Mesenteric fat pad (tissue), 1 donor: ENCODE data around the gene UBAC1. TPM values are rescaled to one million over a fixed set of nuclear protein-coding genes. Genes with fewer than 3 reads are reported as not detected.
"Not testable (repeated sequence)": the region's sequence is repeated elsewhere in the genome, so short reads cannot be mapped to it uniquely, and the experiment has no call there.

ENCODE experiments used
- DNase-seq: peaks from one replicate; pipeline ENCODE4 v3.0.0-alpha.2; 2020; ENCODE audit warnings: low spot score
- total RNA-seq: library from RNA; stranded (reverse); fragmentation: NEBNext Ultra II Directional; extraction: Animal tissue kit (Norgen Biotek cat#: 25700); gene quantifications from one replicate; pipeline ENCODE4 v1.2.1, GENCODE V29; 2021
- donor health status: DM: yes; HTN: yes; CAD: no.

Gene UBAC1
- total RNA-seq, 1 donor from 2014 or later = 36.3 TPM

DNA sequence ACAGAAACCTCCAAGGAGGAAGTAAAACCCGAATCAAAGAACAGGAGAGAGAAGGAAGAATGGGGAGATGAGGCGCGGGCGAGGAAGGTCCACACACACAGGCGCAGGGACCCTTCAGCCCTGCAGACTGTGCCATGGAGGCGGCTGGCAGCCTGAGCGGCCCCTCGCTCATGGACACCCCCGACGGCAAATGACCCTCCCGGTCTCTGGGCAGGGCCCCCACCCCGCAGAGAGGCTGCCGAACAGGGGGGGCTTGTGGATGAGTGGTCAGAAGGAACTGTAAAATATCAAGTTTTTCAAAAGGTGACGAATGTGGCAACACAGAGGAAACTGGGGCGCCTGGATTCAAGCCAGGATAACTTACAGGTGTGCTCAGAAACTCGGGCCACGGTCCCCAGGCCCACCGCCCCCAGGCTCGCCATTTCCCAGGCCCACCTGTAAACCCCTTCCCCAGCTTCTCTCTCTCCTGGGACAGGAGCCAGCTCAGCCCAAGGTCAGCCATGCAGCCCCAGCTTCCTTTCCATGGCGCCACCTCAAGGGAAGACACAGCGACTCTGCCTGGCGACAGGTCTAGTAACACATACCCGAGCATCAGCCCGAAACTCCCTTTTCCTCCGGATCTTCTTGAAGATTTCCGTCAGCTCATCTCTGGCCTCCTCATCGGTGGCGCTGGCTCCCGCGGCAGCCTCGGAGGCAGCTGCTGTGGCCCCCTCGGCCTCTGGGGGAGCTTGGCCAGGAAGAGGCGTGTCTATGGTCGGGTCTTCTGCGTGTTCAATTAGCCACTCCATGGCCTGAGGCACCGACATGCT lies 16.5 kb downstream of the UBAC1 start:
- DNase-seq = no peak

GRCh38 chr9:135943604-135944003 lies 17.6 kb downstream of the UBAC1 start:
- not testable (repeated sequence) for DNase-seq

DNA sequence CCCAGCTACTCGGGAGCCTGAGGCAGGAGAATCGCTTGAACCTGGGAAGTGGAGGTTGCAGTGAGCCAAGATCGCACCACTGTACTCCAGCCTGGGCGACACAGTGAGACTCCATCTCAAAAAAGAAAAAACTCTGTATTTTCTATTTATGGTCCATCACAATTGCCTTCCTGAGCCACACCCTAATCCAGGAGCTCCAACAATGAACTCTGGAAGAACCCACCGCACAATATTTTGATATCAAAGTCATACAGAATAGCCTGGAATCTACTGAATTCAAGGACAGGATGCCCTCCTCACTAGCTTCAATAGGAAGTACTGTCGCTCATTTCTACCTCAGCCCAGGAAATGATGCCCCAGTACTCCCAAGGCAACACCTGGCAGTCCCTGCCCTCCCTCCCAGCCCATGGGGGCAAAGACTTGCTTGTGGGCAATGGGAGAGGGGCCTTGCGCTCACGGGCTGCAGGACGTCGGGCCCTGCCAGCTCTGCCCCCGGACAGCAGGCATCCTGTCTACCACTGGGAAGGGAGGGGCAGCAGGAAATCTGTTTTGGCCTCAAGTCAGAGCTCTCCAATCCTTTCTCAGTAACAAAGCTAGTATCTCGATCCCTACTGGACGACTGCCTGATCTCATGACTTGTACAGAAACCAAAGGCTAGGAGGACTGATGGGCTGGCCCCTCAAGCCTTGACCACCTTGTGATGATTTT lies 19.7 kb downstream of the UBAC1 start:
- DNase-seq = no peak

- DNase-seq = no peak
Observed at GRCh38 chr9:135939351-135940265, 21.6 kb downstream of the UBAC1 start.

DNA sequence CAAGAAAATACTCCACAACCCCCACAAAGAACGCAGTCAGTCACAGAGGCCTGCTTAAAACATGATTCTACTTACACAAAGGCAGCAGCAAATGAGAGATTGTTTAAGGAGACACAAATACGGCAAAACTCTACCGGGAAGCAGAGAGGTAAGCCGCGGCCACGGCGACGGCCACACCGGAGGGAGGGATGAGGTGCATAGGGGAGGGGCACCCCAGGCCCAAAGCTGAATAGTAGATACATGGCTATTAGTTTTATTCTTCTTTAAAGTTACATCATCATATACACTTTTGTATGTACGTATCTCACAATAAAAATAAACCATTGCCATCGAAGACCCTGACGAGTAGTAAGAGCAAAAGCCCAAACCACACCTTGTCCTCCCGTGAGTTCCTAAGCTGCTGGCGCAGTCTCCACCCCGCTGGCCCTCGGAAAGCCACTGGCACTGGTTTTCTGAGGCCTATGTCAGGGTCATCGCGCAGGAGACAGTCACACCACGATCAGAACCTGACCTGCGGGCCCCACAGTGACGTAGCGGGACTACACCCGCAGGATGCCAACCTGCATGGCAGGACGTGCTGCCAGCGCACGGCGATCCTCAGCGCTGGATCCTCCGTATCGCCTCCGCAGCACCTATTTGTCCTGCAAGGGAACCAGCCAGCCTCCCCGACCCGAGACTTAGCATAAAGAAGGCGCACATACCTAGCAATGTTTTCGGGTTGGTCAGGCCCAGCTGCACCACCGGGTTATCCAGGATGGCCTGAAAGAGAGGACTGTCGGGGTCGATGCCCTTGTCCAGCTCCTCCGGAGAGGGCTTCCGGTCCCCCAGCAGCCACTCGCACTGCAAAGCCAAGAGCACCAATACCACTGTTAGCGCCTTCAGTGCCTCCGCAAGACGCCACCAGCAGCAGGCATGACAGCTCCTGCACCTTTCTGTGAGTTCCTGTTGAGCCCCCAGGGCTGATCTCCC lies 23.4 kb downstream of the UBAC1 start:
- DNase-seq = no peak

DNA sequence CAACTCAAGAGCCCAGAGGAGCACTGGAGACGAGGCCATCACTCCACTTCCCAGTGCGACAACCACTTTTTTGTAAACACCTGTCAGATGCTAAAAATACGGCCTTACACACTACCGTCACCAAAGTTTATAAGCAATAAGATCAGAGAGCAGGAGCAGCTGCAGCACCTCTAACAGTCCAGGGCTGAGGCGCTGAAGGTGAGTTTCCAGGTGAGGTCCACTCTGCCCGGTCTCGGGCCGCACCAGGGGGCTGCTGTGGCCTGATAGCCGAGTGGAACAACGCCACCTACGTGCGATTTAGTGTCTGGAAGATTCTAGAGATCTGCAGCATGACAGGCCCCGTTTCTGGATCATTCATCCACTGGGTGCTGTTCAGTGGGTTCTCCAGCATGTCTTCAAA lies 28.1 kb downstream of the UBAC1 start:
- DNase-seq = no peak

DNA sequence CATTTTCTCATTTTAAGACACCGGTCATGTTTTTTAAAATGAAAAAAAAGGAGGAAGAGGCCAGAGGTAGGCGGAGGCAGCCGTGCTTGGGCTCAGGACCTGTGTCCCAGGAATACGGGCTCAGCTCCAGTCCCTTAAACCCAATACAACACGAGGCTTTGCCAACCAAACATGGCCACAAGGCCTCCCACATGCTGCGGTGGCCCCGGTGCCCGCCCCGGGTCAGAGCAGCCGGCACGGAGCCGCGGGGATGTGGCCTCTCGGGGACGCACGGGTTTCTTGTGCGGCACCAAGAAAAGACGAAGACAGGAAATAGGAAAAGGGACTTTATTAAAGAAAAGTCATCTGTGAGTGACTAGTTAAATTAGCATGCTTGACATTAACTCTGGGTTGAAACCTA lies 28.5 kb downstream of the UBAC1 start:
- no peak for DNase-seq

DNA sequence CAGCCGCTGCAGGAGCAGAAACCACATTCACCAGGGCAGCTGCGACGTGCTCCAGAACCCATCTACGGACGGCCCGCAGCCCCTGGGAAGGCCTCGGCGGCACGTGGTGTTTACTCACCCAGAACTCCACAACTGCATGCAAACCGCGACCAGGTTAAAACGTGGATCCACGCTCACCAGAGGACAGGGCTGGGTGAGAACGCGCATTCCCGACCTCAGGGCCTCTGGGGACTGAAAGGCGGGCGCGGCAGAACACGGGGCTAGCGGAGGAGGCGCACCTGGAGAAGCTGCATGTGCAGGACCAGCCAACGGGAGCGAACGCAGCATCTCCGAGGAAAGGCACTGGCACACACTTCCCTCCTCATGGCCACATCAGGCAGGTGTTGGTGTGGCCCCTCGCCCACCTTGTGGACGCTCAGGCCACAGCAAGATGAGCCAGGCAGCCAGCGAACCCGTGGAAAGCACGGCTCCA lies 29.8 kb downstream of the UBAC1 start:
- DNase-seq = no peak

DNA sequence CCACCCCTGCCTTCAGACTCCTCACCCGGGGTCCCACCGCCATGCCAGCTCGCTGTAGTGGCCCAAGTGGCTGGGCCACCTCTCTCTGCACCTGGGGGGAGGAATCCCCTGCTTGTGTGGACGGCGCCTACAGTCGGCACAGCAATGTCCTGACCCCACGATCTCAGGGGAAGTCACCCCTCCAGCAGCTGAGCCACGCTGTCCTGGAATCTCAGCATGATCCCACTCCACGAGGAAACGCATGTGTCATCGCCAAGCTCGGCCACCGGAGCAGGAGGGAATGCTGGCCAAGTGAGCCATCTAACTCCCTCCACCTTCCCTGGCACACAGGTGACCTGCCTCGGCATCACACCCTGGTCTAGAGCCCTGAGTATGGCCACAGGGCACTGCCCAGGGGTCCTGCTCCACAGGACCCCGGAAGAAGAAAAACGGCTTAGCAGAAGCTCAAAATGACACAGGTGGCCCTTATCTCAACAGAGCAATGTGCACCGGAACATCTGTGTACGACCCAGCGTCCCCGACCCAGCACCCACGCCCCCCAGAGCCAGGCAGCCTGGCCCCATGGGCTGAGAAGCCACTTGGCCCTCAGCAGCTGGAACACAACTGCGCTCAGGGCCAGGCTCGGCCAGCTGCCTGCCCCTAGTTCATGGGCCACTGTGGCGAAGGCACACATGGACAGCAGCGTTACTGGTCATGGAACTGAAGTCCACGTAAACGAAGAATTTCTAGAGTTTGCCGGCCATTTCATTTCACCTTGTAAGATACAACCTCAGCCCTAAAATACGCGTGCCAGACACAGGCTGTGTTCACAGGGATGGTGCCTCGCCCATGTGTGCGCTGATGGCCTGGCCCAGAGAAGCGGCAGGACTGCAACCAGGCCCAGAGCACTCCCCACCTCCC lies 30.5 kb downstream of the UBAC1 start:
- no peak for DNase-seq

DNA sequence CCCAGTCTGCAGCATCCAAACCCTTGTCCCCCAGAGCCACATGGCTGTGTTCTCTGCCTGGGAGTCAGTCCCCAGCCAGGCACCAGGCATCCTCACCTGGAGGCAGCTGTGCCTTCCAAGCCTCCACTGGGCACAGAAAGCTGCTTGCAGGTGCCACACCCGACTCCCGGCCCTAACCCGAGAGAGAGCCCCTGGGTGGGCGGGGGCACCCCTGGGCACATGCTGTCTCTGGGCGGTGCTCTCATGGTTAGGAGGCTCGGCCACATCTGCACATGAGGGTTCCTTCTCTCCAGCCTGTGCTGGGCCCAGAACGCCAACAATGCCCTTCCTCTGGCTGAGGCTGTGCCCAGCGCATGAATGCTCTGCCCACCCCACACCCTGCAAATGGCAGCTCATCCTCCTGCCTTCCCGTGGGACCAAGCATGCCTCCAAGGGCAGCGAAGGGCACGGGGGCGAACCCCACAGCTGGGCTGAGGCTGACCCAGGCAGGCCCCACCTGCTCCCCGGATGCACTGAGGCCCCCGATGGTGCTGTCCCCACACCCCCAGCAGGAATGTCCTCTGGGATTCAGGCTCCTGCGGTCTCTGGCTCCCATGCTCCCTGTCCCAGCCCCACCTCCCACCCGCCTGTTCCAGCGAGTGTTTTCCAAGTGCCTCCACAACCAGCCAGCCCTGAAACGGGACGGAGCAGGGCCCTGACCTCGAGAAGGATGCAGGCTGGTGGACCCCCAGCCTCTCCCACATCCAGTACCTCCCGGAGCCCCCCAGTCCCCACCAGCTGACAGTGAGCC lies 31.3 kb downstream of the UBAC1 start:
- no peak for DNase-seq

DNA sequence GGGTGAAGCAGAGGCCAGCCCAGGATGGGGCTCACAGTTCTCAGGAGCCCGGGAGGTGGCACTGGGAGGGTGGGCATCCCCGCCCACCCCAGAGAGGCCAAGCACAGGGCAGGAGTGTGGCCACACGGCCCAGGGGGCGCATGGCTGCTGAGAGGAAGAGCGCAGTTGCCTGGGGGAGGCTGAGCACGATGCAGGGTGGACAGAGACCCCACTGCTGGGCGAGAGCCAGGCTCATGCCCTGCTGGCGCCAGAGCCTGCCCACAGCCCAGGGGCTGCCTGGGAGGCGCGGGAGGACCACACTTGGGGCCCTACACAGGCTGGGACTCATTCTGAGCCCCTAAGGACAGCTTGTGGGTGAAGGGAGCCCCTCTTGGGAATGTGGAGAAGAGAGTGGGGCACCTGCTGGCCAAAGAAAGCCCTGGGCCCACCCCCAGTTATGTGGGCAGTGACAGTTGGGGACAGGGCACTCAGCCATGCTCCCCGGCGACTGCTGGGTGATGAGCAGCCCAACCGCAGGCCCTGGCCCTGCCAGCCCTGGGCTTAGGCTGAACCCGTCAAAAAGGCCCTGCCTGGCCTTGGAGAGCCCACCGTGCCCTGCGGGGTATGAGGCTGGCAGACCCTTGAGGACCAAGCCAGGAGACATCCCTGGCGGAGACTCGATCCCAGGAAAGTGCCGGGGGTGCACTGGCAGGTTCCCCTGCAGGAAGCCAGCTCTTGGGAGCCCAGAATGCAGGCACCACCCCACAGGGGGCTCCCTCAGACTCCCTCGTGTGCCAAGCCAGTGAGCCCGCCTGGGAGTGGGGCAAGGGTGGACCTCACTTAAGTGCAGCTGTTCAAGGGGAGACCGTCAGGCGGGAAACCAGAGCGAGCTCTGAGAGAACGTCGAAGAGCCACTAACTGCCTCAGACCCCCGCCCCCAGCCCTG lies 32.2 kb downstream of the UBAC1 start:
- no peak for DNase-seq

DNA sequence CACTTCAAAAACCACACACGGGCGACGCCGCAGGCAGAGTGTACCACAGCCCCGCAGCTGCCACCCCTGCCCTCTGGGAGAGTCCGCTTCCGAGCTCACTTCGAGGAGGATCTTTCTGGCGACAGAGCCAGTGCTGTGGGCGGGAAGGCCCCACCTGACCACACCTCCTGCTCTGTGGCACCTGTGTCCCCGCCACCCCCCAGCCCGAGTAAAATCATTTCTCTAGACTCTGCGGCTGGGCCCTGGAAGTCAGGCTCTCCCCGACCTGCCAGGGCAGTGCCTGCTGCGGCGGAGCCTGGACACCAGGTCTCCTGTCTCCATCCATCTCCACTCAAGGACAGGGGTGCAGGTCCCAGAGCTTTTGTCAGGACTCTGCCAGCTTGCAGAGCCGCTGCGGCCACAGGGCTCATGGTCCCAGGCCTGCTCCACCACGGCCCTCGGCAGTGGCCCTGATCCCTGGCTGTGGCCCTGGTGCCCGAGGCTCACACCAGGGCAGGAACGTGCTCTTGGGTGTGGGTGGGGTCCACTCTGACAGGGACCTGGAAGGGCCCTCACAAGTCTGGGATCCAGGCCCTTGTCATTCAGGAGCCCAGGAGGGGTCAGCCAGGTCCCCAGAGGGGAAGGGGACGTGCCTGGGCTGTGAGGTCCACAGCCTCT lies 33.0 kb downstream of the UBAC1 start:
- no peak for DNase-seq

DNA sequence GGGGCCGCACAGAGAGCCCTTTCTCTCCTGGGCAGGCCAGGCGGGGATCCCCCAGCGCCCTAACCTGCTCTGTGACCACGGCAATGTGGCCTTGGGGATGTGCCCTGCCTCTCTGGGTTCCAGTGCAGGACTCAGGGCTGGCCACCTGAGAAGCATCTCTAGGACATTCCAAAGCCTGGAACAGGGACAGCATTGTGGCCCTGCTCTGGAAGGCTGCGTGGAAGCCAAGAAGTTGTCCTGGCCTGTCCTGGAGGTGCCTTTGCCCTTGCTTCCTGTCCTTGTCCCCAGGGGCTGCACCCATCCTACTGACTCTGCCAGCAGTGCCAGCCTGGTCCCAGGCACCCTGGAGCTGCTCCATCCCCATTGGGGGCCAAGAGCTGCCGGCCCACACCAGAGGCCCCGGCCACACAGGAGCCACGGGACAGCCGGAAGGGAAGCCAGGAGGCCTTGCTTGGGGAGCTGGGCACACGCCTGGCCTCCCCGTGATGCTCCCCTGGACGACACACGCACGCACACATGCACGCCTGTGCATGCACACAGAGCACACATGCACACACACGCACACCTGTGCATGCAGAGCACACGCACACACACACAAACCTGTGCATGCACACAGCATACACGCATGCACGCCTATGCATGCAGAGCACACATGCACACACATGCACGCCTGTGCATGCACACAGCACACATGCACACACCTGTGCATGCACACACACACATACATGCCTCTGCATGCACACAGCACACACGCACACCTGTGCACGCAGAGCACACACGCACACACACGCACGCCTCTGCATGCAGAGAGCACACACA lies 33.8 kb downstream of the UBAC1 start:
- DNase-seq = no peak

DNA sequence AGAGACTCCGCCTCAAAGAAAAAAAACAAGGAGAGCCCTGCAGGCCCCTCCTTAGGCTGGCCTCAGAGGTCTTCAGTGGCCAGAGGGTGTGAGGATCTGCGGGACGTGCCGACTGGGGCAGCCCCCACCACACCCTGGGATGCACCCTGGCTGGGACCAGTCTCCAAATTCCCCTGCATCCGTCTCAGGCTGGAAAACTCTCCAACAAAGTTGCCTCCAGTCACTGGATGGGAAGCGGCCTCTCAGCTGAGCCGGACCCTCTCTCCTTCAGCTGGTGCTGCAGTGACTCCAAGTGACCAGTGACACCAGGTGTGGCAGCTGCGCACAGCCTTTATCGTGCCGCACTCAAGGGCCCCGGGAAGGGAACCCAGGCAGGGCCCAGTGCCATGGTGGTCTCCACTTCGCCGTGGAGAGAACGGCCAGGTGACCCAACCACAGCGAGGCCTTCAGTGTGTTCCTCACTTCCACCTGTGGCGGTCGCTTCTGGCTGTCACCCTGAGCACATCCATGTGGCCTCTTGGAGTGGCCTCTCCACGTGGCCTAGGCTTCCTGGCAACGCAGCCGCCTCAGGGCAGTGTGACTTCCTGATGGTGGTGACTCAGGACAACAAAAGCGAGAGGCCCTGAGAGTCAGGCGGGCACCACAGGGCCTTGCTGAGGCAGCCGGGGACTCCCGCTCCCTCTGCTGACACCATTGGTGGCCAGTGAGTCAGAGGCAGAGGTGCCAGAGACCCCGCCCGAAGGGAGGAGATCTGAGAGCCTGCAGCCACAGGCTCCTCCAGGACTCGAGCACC lies 34.6 kb downstream of the UBAC1 start:
- no peak for DNase-seq

GRCh38 chr9:135925496-135926133 lies 35.6 kb downstream of the UBAC1 start:
- DNase-seq = no peak
